SK-N-SH treated with all-trans-retinoic acid at 6 μM for 48 hours (cell line): Measurements from ENCODE around the gene THSD4.

ENCODE experiments used
- ATAC-seq: fragments of 200-7000 bp; cut with Tn5 transposase; 3 replicates; pipeline ENCODE4 v1.9.1; 2020; ENCODE audit warnings: mild to moderate bottlenecking, moderate library complexity
- ARNTL ChIP-seq: fragments of 450-650 bp; formaldehyde crosslinking; IDR thresholded peaks from 2 replicates; pipeline ENCODE4 v1.5.0; 2020; ENCODE audit warnings: low read depth, mild to moderate bottlenecking, moderate library complexity, borderline replicate concordance
- BACH2 ChIP-seq: fragments of 250-450 bp; sonication (Bioruptor Pico); IDR thresholded peaks from 2 replicates; pipeline ENCODE4 v1.9.0; 2021; ENCODE audit warnings: mild to moderate bottlenecking, borderline replicate concordance
- CREB5 ChIP-seq: fragments of 250-450 bp; sonication (Bioruptor Pico); IDR thresholded peaks from 2 replicates; pipeline ENCODE4 v1.5.1; 2020; ENCODE audit warnings: low read depth, mild to moderate bottlenecking, moderate library complexity
- ESRRG ChIP-seq: fragments of 250-450 bp; sonication (Bioruptor Pico); IDR thresholded peaks from 2 replicates; pipeline ENCODE4 v1.6.1; 2021; ENCODE audit warnings: mild to moderate bottlenecking
- GLIS3 ChIP-seq: fragments of 250-450 bp; sonication (Bioruptor Pico); IDR thresholded peaks from 2 replicates; pipeline ENCODE4 v1.5.0; 2020; ENCODE audit warnings: mild to moderate bottlenecking, moderate library complexity
- ISL1 ChIP-seq: fragments of 250-450 bp; sonication (Bioruptor Pico); IDR thresholded peaks from 2 replicates; pipeline ENCODE4 v2.1.2; 2022; ENCODE audit warnings: mild to moderate bottlenecking, moderate library complexity
- OSR1 ChIP-seq: fragments of 250-450 bp; sonication (Bioruptor Pico); IDR thresholded peaks from 2 replicates; pipeline ENCODE4 v1.8.0; 2022; ENCODE audit warnings: moderate library complexity, mild to moderate bottlenecking, inconsistent platforms
- PATZ1 ChIP-seq: fragments of 250-450 bp; sonication (Bioruptor Pico); IDR thresholded peaks from 2 replicates; pipeline ENCODE4 v1.8.0; 2020; ENCODE audit warnings: mild to moderate bottlenecking, moderate library complexity, borderline replicate concordance
- POU6F1 ChIP-seq: fragments of 250-450 bp; sonication (Bioruptor Pico); IDR thresholded peaks from 2 replicates; pipeline ENCODE4 v1.8.0; 2021; ENCODE audit warnings: low read depth, mild to moderate bottlenecking, moderate library complexity, borderline replicate concordance
- PPARA ChIP-seq: fragments of 250-450 bp; sonication (Bioruptor Pico); IDR thresholded peaks from 2 replicates; pipeline ENCODE4 v1.5.0; 2020; ENCODE audit warnings: mild to moderate bottlenecking, borderline replicate concordance
- RARB ChIP-seq: fragments of 250-450 bp; sonication (Bioruptor Pico); IDR thresholded peaks from 2 replicates; pipeline ENCODE4 v1.8.0; 2021; ENCODE audit warnings: mild to moderate bottlenecking, moderate library complexity
- SNAI2 ChIP-seq: fragments of 250-450 bp; sonication (Bioruptor Pico); IDR thresholded peaks from 2 replicates; pipeline ENCODE4 v1.5.0; 2020; ENCODE audit warnings: mild to moderate bottlenecking, moderate library complexity
- TCF4 ChIP-seq: fragments of 250-450 bp; sonication (Bioruptor Pico); IDR thresholded peaks from 2 replicates; pipeline ENCODE4 v1.8.0; 2021; ENCODE audit warnings: mild to moderate bottlenecking, moderate library complexity, borderline replicate concordance
- TOX ChIP-seq: fragments of 250-450 bp; sonication (Bioruptor Pico); IDR thresholded peaks from 2 replicates; pipeline ENCODE4 v1.8.0; 2021; ENCODE audit warnings: mild to moderate bottlenecking, moderate library complexity, borderline replicate concordance
- TSHZ2 ChIP-seq: fragments of 250-450 bp; sonication (Bioruptor Pico); IDR thresholded peaks from 2 replicates; pipeline ENCODE4 v1.5.0; 2020; ENCODE audit warnings: mild to moderate bottlenecking, moderate library complexity
- ZC3H10 ChIP-seq: fragments of 250-450 bp; sonication (Bioruptor Pico); IDR thresholded peaks from 2 replicates; pipeline ENCODE4 v1.5.1; 2021; ENCODE audit warnings: mild to moderate bottlenecking, moderate library complexity
- ZFP3 ChIP-seq: fragments of 250-450 bp; sonication (Bioruptor Pico); IDR thresholded peaks from 2 replicates; pipeline ENCODE4 v1.5.0; 2020; ENCODE audit warnings: mild to moderate bottlenecking, moderate library complexity
- ZFP30 ChIP-seq: fragments of 450-650 bp; formaldehyde crosslinking; IDR thresholded peaks from 2 replicates; pipeline ENCODE4 v1.5.0; 2022; ENCODE audit warnings: mild to moderate bottlenecking, moderate library complexity
- ZNF565 ChIP-seq: fragments of 450-650 bp; formaldehyde crosslinking; conservative IDR thresholded peaks from 2 replicates; pipeline ENCODE4 v1.5.0; 2020; ENCODE audit warnings: low read depth, mild to moderate bottlenecking, moderate library complexity
- ZNF70 ChIP-seq: fragments of 450-650 bp; formaldehyde crosslinking; IDR thresholded peaks from 2 replicates; pipeline ENCODE4 v1.5.0; 2020; ENCODE audit warnings: mild to moderate bottlenecking, moderate library complexity
- ZNF8 ChIP-seq: fragments of 450-650 bp; formaldehyde crosslinking; IDR thresholded peaks from 2 replicates; pipeline ENCODE4 v1.5.0; 2020; ENCODE audit warnings: mild to moderate bottlenecking, moderate library complexity
- TF ChIP-seq, protein P1 (sequence below): fragments of 250-450 bp; sonication (Bioruptor Pico); IDR thresholded peaks from 2 replicates; pipeline ENCODE4 v1.5.1; 2021; ENCODE audit warnings: mild to moderate bottlenecking, moderate library complexity

THSD4 gene

GRCh38 chr15:71195242-71195641, 80.0 kb downstream of the THSD4 start (continued):
- no peak for TF ChIP-seq TSHZ2 (CRISPR knock-in tag)
- TF ChIP-seq ZFP3 (CRISPR knock-in tag) = no peak

DNA sequence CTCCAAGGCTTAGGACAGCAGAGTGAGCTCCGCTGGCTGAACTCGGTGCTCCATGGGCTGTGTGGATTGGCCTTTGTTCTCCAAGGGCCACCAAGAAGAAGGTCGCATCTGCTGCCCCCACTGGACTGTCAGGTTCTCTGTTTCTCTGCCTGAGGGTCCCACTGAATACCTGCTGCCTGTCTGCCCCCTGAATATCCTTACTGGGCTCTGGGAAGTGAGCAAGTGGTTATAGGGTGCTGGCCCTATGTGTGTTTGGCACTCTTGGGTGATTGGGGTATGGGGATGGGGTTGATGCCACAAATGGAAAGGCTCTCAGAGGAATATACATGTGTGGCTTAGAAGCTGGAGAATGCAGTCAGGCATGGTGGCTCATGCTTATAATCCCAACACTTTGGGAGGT, 82.3 kb downstream of the THSD4 start:
- TF ChIP-seq ISL1 (no peak), ESRRG (CRISPR knock-in tag) (no peak), TOX (CRISPR knock-in tag) (no peak), BACH2 (CRISPR knock-in tag) (no peak), ZFP3 (CRISPR knock-in tag) (no peak), ZNF565 (CRISPR knock-in tag) (no peak), PATZ1 (CRISPR knock-in tag) (no peak), PPARA (no peak), ZNF70 (CRISPR knock-in tag) (no peak), SNAI2 (CRISPR knock-in tag) (no peak), ARNTL (CRISPR knock-in tag) (no peak), ZC3H10 (CRISPR knock-in tag) (no peak), GLIS3 (CRISPR knock-in tag) (no peak), ZNF8 (CRISPR knock-in tag) (no peak), OSR1 (CRISPR knock-in tag) (no peak), RARB (CRISPR knock-in tag) (no peak), ZFP30 (no peak), TCF4 (CRISPR knock-in tag) (no peak)
- no peak for ATAC-seq

DNA sequence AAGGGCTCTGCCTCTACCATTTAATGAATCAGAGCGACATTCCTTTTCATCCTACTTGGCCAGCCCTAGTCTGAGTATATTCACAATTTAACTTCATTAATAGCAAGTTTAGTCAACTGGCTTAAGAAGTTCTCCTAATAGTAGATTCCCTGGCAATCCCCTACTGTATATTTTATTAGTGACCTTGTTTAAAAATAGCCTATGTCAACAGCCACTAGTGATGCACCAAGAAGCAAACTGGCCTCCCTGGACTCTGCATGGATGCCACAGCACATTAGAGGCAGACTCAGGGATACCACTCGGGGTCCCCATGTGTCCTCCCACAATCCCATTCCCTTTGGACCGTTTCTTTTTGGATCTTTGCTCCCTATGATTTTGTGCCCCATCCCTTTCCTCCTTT, 83.6 kb downstream of the THSD4 start:
- no peak for TF ChIP-seq TSHZ2 (CRISPR knock-in tag)
- no peak for TF ChIP-seq PPARA
- ATAC-seq = no peak; the same call in 2 of the 3 replicates

DNA sequence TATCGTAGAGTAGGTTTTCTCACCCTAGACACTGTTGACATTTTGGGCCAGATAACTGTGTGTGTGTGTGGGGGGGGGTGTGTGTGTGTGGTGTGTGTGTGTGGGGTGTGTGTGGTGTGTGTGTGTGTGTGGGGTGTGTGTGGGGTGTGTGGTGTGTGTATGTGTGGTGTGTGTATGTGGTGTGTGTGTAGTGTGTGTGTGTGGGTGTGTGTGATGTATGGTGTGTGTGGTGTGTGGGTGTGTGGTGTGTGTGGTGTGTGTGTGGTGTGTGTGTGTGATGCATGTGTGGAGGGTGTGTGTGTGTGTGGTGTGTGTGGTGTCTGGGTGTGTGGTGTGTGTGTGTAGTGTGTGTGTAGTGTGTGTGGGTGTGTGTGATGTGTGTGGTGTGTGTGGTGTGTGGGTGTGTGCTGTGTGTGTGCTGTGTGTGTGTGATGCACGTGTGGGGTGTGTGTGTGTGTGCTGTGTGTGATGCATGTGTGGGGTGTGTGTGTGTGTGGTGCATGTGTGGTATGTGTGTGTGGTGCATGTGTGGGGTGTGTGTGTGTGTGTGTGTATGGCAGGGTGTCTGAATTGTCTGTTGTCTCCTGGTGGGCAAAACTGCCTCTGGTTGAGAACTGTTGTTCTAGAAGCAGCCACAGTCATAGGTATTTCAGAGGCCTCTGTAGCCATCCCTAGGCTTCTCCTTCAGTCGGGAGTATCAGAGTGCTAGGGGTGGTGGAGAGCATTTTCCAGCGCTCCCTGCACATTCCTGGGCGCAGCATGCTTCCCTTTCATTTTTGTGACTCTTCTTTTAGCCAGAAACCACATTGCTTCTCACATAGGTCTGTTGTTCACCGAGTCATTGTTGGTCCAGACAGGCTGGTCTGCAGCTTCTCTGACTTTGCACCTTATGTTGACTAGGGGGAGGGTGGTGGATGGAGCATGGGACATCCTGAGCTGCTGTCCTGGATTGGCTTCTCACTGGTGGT, 84.4 kb downstream of the THSD4 start:
- ATAC-seq = no peak
- TF ChIP-seq, protein P1, sequence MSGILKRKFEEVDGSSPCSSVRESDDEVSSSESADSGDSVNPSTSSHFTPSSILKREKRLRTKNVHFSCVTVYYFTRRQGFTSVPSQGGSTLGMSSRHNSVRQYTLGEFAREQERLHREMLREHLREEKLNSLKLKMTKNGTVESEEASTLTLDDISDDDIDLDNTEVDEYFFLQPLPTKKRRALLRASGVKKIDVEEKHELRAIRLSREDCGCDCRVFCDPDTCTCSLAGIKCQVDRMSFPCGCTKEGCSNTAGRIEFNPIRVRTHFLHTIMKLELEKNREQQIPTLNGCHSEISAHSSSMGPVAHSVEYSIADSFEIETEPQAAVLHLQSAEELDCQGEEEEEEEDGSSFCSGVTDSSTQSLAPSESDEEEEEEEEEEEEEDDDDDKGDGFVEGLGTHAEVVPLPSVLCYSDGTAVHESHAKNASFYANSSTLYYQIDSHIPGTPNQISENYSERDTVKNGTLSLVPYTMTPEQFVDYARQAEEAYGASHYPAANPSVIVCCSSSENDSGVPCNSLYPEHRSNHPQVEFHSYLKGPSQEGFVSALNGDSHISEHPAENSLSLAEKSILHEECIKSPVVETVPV (CRISPR knock-in tag) = no peak
- no peak for TF ChIP-seq ZNF70 (CRISPR knock-in tag)
- TF ChIP-seq ZNF8 (CRISPR knock-in tag) = no peak
- TF ChIP-seq ZC3H10 (CRISPR knock-in tag) = no peak
- TF ChIP-seq BACH2 (CRISPR knock-in tag) = no peak
- TF ChIP-seq POU6F1 (CRISPR knock-in tag) = no peak
- no peak for TF ChIP-seq TOX (CRISPR knock-in tag)
- no peak for TF ChIP-seq CREB5 (CRISPR knock-in tag)
- no peak for TF ChIP-seq OSR1 (CRISPR knock-in tag)
- no peak for TF ChIP-seq ARNTL (CRISPR knock-in tag)
